ENCODE measurements around the gene IMP3.

- no peak for TF ChIP-seq POLR2A (conservative IDR thresholded peaks at IDR 0.05)
- TF ChIP-seq ZNF133 (CRISPR knock-in tag; IDR thresholded peaks at IDR 0.05) = no peak
- TF ChIP-seq HINFP (tag; conservative IDR thresholded peaks at IDR 0.05; ENCODE audit: low read depth) = no peak
- TF ChIP-seq TFE3 (CRISPR knock-in tag; IDR thresholded peaks at IDR 0.05) = no peak
- TF ChIP-seq MTF1 (CRISPR knock-in tag; IDR thresholded peaks at IDR 0.05; ENCODE audit: borderline replicate concordance) = no peak
- TF ChIP-seq CTCF (IDR thresholded peaks at IDR 0.05 in 2 of 3, conservative IDR thresholded peaks at IDR 0.05 in 1 of 3; ENCODE audit: insufficient read depth in 2 of 3, low read depth in 1 of 3, low read length in 3 of 3) = no peak
- TF ChIP-seq GABPB2 (CRISPR knock-in tag; conservative IDR thresholded peaks at IDR 0.05) = no peak
- TF ChIP-seq USF1 (CRISPR knock-in tag; IDR thresholded peaks at IDR 0.05) = no peak
- no peak for TF ChIP-seq E2F6 (IDR thresholded peaks at IDR 0.05; ENCODE audit: borderline replicate concordance in 1 of 2, extremely low read depth in 1 of 2, insufficient read depth in 1 of 2, insufficient read length in 1 of 2, low read depth in 1 of 2, low read length in 1 of 2, poor library complexity in 1 of 2, severe bottlenecking in 1 of 2)
- no peak for TF ChIP-seq NR2C2 (CRISPR knock-in tag; IDR thresholded peaks at IDR 0.05)
- TF ChIP-seq NR2C2 (tag; IDR thresholded peaks at IDR 0.05) = no peak
- TF ChIP-seq PATZ1 (CRISPR knock-in tag; IDR thresholded peaks at IDR 0.05; ENCODE audit: borderline replicate concordance) = no peak
- no peak for TF ChIP-seq EZH2 (IDR thresholded peaks at IDR 0.05; ENCODE audit: borderline replicate concordance, low read depth, low read length)
Observed at GRCh38 chr15:75646944-75647364, 6.9 kb upstream of the IMP3 start.
